HG02870 (cell line): ENCODE results near the gene MINDY3.

Experiments used
- ATAC-seq: cut with Tn5 transposase; IDR thresholded peaks from one replicate; pipeline ENCODE4 v1.9.1; 2021; ENCODE audit warnings: mild to moderate bottlenecking, moderate library complexity; ENCODE audit not compliant: unreplicated experiment

Gene MINDY3

GRCh38 chr10:15808204-15808797 is 52.0 kb downstream of the MINDY3 start:
- no peak for ATAC-seq

GRCh38 chr10:15805395-15806058 is 54.8 kb downstream of the MINDY3 start:
- no peak for ATAC-seq

GRCh38 chr10:15804109-15804508 is 56.2 kb downstream of the MINDY3 start:
- no peak for ATAC-seq

- no peak for ATAC-seq
These were observed 57.8 kb downstream of the MINDY3 start for GRCh38 chr10:15802375-15802949.

GRCh38 chr10:15801641-15802040 is 58.7 kb downstream of the MINDY3 start:
- ATAC-seq = no peak

GRCh38 chr10:15801147-15801546 is 59.2 kb downstream of the MINDY3 start:
- no peak for ATAC-seq

GRCh38 chr10:15797346-15797745 is 63.0 kb downstream of the MINDY3 start:
- ATAC-seq = no peak

GRCh38 chr10:15796762-15797161 is 63.5 kb downstream of the MINDY3 start:
- ATAC-seq = no peak

GRCh38 chr10:15796098-15796759 is 64.1 kb downstream of the MINDY3 start:
- no peak for ATAC-seq

GRCh38 chr10:15795036-15795792 is 65.1 kb downstream of the MINDY3 start:
- ATAC-seq = peak; percentile 70

- ATAC-seq = no peak
These were observed 65.7 kb downstream of the MINDY3 start for GRCh38 chr10:15794569-15794968.

GRCh38 chr10:15793664-15794063 is 66.6 kb downstream of the MINDY3 start:
- no peak for ATAC-seq

- ATAC-seq = no peak
These were observed 67.5 kb downstream of the MINDY3 start for GRCh38 chr10:15792777-15793176.

- no peak for ATAC-seq
These were observed 68.3 kb downstream of the MINDY3 start for GRCh38 chr10:15791816-15792524.

- no peak for ATAC-seq
These were observed 70.3 kb downstream of the MINDY3 start for GRCh38 chr10:15789793-15790525.

GRCh38 chr10:15787426-15787825 is 72.9 kb downstream of the MINDY3 start:
- peak; percentile 88 for ATAC-seq

GRCh38 chr10:15784662-15785300 is 75.5 kb downstream of the MINDY3 start:
- ATAC-seq = no peak

GRCh38 chr10:15783941-15784636 is 76.2 kb downstream of the MINDY3 start:
- ATAC-seq = no peak

GRCh38 chr10:15782851-15783250 is 77.5 kb downstream of the MINDY3 start:
- ATAC-seq = no peak
